Liver (tissue), 9 donors: ENCODE data around the gene KCND2. TPM values are rescaled to one million over a fixed set of nuclear protein-coding genes. Genes with fewer than 3 reads are reported as not detected.

Experiments used
- DNase-seq: peaks from one replicate; pipeline ENCODE4 v3.0.0-alpha.2; 2017; ENCODE audit warnings: low spot score
- H3K27ac ChIP-seq, 2 donors: one replicate each; pipeline ENCODE4 v1.7.0; 2013; ENCODE audit warnings: inconsistent platforms in 2 of 2, low read length in 2 of 2, control low read depth in 1 of 2, low read depth in 1 of 2, mild to moderate bottlenecking in 1 of 2
- H3K27me3 ChIP-seq, 4 donors: one replicate each; pipeline versions ENCODE4 v1.6.1 to v1.7.0; 2013; ENCODE audit warnings: low read length in 3 of 4, inconsistent platforms in 1 of 4, mild to moderate bottlenecking in 1 of 4, moderate library complexity in 1 of 4; ENCODE audit not compliant: control insufficient read depth in 4 of 4, insufficient read depth in 4 of 4
- H3K36me3 ChIP-seq, 4 donors: one replicate each; pipeline versions ENCODE4 v1.6.1 to v1.7.0; 2013; ENCODE audit warnings: low read length in 3 of 4, mild to moderate bottlenecking in 3 of 4, low read depth in 1 of 4, moderate library complexity in 1 of 4; ENCODE audit not compliant: control insufficient read depth in 4 of 4, insufficient read depth in 3 of 4
- H3K4me1 ChIP-seq, 4 donors: one replicate each; pipeline versions ENCODE4 v1.6.1 to v1.7.0; 2013; ENCODE audit warnings: low read length in 3 of 4, mild to moderate bottlenecking in 3 of 4, moderate library complexity in 1 of 4; ENCODE audit not compliant: control insufficient read depth in 4 of 4, insufficient read depth in 4 of 4
- H3K4me3 ChIP-seq, 3 donors: one replicate each; pipeline versions ENCODE4 v1.6.1 to v1.7.0; 2013; ENCODE audit warnings: low read length in 3 of 3, control low read depth in 1 of 3, low read depth in 1 of 3, mild to moderate bottlenecking in 1 of 3
- H3K9ac ChIP-seq, 2 donors: one replicate each; pipeline ENCODE4 v1.7.0; 2013; ENCODE audit warnings: low read length in 2 of 2, mild to moderate bottlenecking in 2 of 2, moderate library complexity in 2 of 2, control low read depth in 1 of 2, low read depth in 1 of 2
- H3K9me3 ChIP-seq, 4 donors: one replicate each; pipeline versions ENCODE4 v1.6.1 to v1.7.0; 2013; ENCODE audit warnings: low read length in 3 of 4; ENCODE audit not compliant: control insufficient read depth in 4 of 4
- ATF3 ChIP-seq: IDR thresholded peaks from 2 replicates; pipeline ENCODE4 v1.6.1; 2016; ENCODE audit warnings: antibody characterized with exemption
- CTCF ChIP-seq: fragments of 150-350 bp; IDR thresholded peaks from 2 replicates; pipeline ENCODE4 v1.5.1; 2017; ENCODE audit warnings: improper control_type of control experiment, low read depth, low read length; ENCODE audit not compliant: missing input control
- EGR1 ChIP-seq, 2 donors: IDR thresholded peaks; 2 replicates each; pipeline ENCODE4 v1.6.1; 2016 to 2018; ENCODE audit warnings: antibody characterized with exemption in 2 of 2, low read depth in 2 of 2
- FOXA1 ChIP-seq: IDR thresholded peaks from 2 replicates; pipeline ENCODE4 v1.6.1; 2016; ENCODE audit warnings: antibody characterized with exemption
- FOXA2 ChIP-seq: IDR thresholded peaks from 2 replicates; pipeline ENCODE4 v1.6.1; 2016; ENCODE audit warnings: antibody characterized with exemption
- GABPA ChIP-seq, 2 donors: IDR thresholded peaks in 1 of 2; conservative IDR thresholded peaks in 1 of 2; 2 replicates each; pipeline ENCODE4 v1.6.1; 2016; ENCODE audit warnings: antibody characterized with exemption in 2 of 2, mild to moderate bottlenecking in 1 of 2, moderate library complexity in 1 of 2
- HNF4A ChIP-seq, 2 donors: conservative IDR thresholded peaks; 2 replicates each; pipeline ENCODE4 v1.6.1; 2016; ENCODE audit warnings: antibody characterized with exemption in 2 of 2, mild to moderate bottlenecking in 2 of 2
- HNF4G ChIP-seq: IDR thresholded peaks from 2 replicates; pipeline ENCODE4 v1.6.1; 2016; ENCODE audit warnings: antibody characterized with exemption
- JUND ChIP-seq, 2 donors: IDR thresholded peaks; 2 replicates each; pipeline ENCODE4 v1.6.1; 2016; ENCODE audit warnings: antibody characterized with exemption in 2 of 2
- MAX ChIP-seq: IDR thresholded peaks from 2 replicates; pipeline ENCODE4 v1.6.1; 2016; ENCODE audit warnings: antibody characterized with exemption
- NR2F2 ChIP-seq: IDR thresholded peaks from 2 replicates; pipeline ENCODE4 v1.6.1; 2016; ENCODE audit warnings: antibody characterized with exemption
- RAD21 ChIP-seq, 2 donors: IDR thresholded peaks; 2 replicates each; pipeline ENCODE4 v1.6.1; 2016; ENCODE audit warnings: antibody characterized with exemption in 2 of 2, mild to moderate bottlenecking in 2 of 2
- REST ChIP-seq: IDR thresholded peaks from 2 replicates; pipeline ENCODE4 v1.6.1; 2016; ENCODE audit warnings: antibody characterized with exemption, mild to moderate bottlenecking
- RXRA ChIP-seq, 2 donors: IDR thresholded peaks; 2 replicates each; pipeline ENCODE4 v1.6.1; 2017 to 2018; ENCODE audit warnings: antibody characterized with exemption in 2 of 2, mild to moderate bottlenecking in 1 of 2
- SP1 ChIP-seq: IDR thresholded peaks from 2 replicates; pipeline ENCODE4 v1.6.1; 2018; ENCODE audit warnings: antibody characterized with exemption, mild to moderate bottlenecking
- TAF1 ChIP-seq: conservative IDR thresholded peaks from 2 replicates; pipeline ENCODE4 v1.6.1; 2016; ENCODE audit warnings: antibody characterized with exemption, mild to moderate bottlenecking
- YY1 ChIP-seq: IDR thresholded peaks from 2 replicates; pipeline ENCODE4 v1.6.1; 2016; ENCODE audit warnings: antibody characterized with exemption, mild to moderate bottlenecking
- ZBTB33 ChIP-seq: IDR thresholded peaks from 2 replicates; pipeline ENCODE4 v1.6.1; 2016; ENCODE audit warnings: antibody characterized with exemption
- WGBS: extraction: QIAGEN DNeasy Blood & Tissue Kit; methylation state at CpG from one replicate; pipeline ENCODE4 v1.1.7; 2013; 5-methylcytosine and 5-hydroxymethylcytosine counted together
- polyA plus RNA-seq, 2 donors: library from polyadenylated mRNA; stranded (reverse) in 1 of 2; unstranded in 1 of 2; fragments of 200-250 nt in 1 of 2; fragments of >200 nt in 1 of 2; fragmentation: Nextera tagmentation in 1 of 2; extraction: Ambion mirVana in 1 of 2; gene quantifications; one replicate each; pipeline versions ENCODE4 v1.2.1 to v1.2.3, GENCODE V29; 2013 to 2015
- total RNA-seq, 2 donors: library from RNA; depleted of rRNA; stranded (reverse); fragments of >200 nt; gene quantifications; one replicate each; pipeline ENCODE4 v1.2.3, GENCODE V29; 2014
- donor health status: healthy.
- donor health status: healthy.
- donor health status: healthy.
- donor health status: healthy.
- donor health status: healthy.

The KCND2 gene
- total and polyA plus RNA-seq, 4 donors = 0.02 to 0.22 (median 0.07) TPM

- H3K9ac ChIP-seq = no peak overlapping the region
- H3K27ac ChIP-seq = no peak overlapping the region
- WGBS = 0% methylated on average over 1 of the region's 1 CpG
- H3K4me3 ChIP-seq = no peak overlapping the region
- no peaks in the 10 kb centered on the region for H3K9me3 ChIP-seq
- H3K27me3 ChIP-seq = no peaks in the 10 kb centered on the region
- no peaks in the 10 kb centered on the region for H3K36me3 ChIP-seq
- H3K4me1 ChIP-seq = no peaks in the 10 kb centered on the region
- TF ChIP-seq REST = no peak
- TF ChIP-seq FOXA1 = no peak
- no peak for TF ChIP-seq YY1
- TF ChIP-seq HNF4G = no peak
- no peak for TF ChIP-seq ATF3
- no peak for TF ChIP-seq TAF1
- TF ChIP-seq GABPA (IDR thresholded peaks at IDR 0.05 in 1 of 2, conservative IDR thresholded peaks at IDR 0.05 in 1 of 2) = no peak
- no peak for DNase-seq
Measured at GRCh38 chr7:120553491-120553890, 280.5 kb downstream of the KCND2 start.

GRCh38 chr7:120554960-120555571 lies 282.1 kb downstream of the KCND2 start:
- no peaks in the 10 kb centered on the region for H3K27me3 ChIP-seq
- no peaks in the 10 kb centered on the region for H3K36me3 ChIP-seq
- H3K4me1 ChIP-seq = no peaks in the 10 kb centered on the region
- TF ChIP-seq TAF1 = no peak
- TF ChIP-seq CTCF = peak; percentile 68
- no peak for TF ChIP-seq JUND (IDR thresholded peaks at IDR 0.05)
- peak; percentile 86 to 91 for TF ChIP-seq RAD21 (IDR thresholded peaks at IDR 0.05)
- no peak for TF ChIP-seq EGR1 (IDR thresholded peaks at IDR 0.05; ENCODE audit: low read depth in 2 of 2)
- no peak for DNase-seq
- no peak overlapping the region for H3K27ac ChIP-seq
- no peaks in the 10 kb centered on the region for H3K9me3 ChIP-seq
- no peak overlapping the region for H3K4me3 ChIP-seq
- H3K9ac ChIP-seq = no peak overlapping the region

GRCh38 chr7:120564145-120564544 lies 291.2 kb downstream of the KCND2 start:
- H3K27ac ChIP-seq = no peak overlapping the region
- no peak for TF ChIP-seq JUND (IDR thresholded peaks at IDR 0.05)
- no peak for TF ChIP-seq EGR1 (IDR thresholded peaks at IDR 0.05; ENCODE audit: low read depth in 2 of 2)
- no peak for TF ChIP-seq HNF4G
- no peak for TF ChIP-seq RXRA (IDR thresholded peaks at IDR 0.05)
- TF ChIP-seq MAX = no peak
- TF ChIP-seq FOXA2 = no peak
- no peak for TF ChIP-seq RAD21 (IDR thresholded peaks at IDR 0.05)
- TF ChIP-seq NR2F2 = no peak
- no peak for TF ChIP-seq FOXA1
- TF ChIP-seq SP1 = no peak
- no peak for TF ChIP-seq ZBTB33
- TF ChIP-seq ATF3 = no peak
- TF ChIP-seq TAF1 = no peak
- TF ChIP-seq HNF4A (conservative IDR thresholded peaks at IDR 0.05) = no peak
- no peak for TF ChIP-seq GABPA (IDR thresholded peaks at IDR 0.05 in 1 of 2, conservative IDR thresholded peaks at IDR 0.05 in 1 of 2)
- no peak for TF ChIP-seq YY1

More at GRCh38 chr7:120564145-120564544, 291.2 kb downstream of the KCND2 start:
- Histone ChIP-seq H3K36me3 (no peaks in the 10 kb centered on the region), H3K4me3 (no peak overlapping the region), H3K9ac (no peak overlapping the region), H3K27me3 (no peaks in the 10 kb centered on the region), H3K9me3 (no peaks in the 10 kb centered on the region), H3K4me1 (no peaks in the 10 kb centered on the region)
- 62% methylated on average over 1 of the region's 1 CpG for WGBS
- no peak for DNase-seq
